Pancreas (tissue), 10 donors: Measurements from ENCODE around the gene CCDC187. TPM values are rescaled to one million over a fixed set of nuclear protein-coding genes. Genes with fewer than 3 reads are reported as not detected.
A peak's percentile ranks its signal among the peaks of the same experiment; 100 is the strongest.

Experiments used
- ATAC-seq, 4 donors: fragments of 200-7000 bp; cut with Tn5 transposase; one replicate each; pipeline versions ENCODE4 v1.8.0 to v1.9.1; 2020; ENCODE audit warnings: mild to moderate bottlenecking in 4 of 4, moderate library complexity in 4 of 4
- DNase-seq, 6 donors: peaks; one replicate each; pipeline ENCODE4 v3.0.0-alpha.2; 2020
- FAIRE-seq: peaks from 2 replicates; lab custom pipeline; 2012; peaks lifted over from hg19 to GRCh38; lab: Jason Lieb, UNC
- H3K27ac ChIP-seq, 4 donors: fragments of 200-600 bp; sonication (generic); 1 replicate in 3 of 4; 2 replicates in 1 of 4; pipeline versions ENCODE4 v1.5.0 to v1.8.0; 2020
- H3K27me3 ChIP-seq, 4 donors: fragments of 200-600 bp; one replicate each; pipeline ENCODE4 v1.8.0; 2021
- H3K36me3 ChIP-seq, 3 donors: fragments of 200-600 bp; sonication (generic) in 1 of 3; one replicate each; pipeline versions ENCODE4 v1.5.0 to v1.8.0; 2020 to 2021
- H3K4me1 ChIP-seq, 3 donors: fragments of 200-600 bp; one replicate each; pipeline ENCODE4 v1.8.0; 2021
- H3K4me3 ChIP-seq, 4 donors: fragments of 200-600 bp; sonication (generic) in 2 of 4; one replicate each; pipeline versions ENCODE4 v1.5.0 to v1.8.0; 2020 to 2021
- H3K9me3 ChIP-seq, 4 donors: fragments of 200-600 bp; one replicate each; pipeline ENCODE4 v1.8.0; 2021
- CTCF ChIP-seq, 4 donors: fragments of 200-600 bp; sonication (generic) in 3 of 4; IDR thresholded peaks; one replicate each; pipeline versions ENCODE4 v1.5.0 to v1.8.0; 2021; ENCODE audit warnings: antibody characterized with exemption in 4 of 4
- whole genome bisulfite sequencing, 2 donors: extraction: QIAGEN DNeasy Blood & Tissue Kit; methylation state at CpG; one replicate each; pipeline ENCODE4 v1.1.7; 2013; 5-methylcytosine and 5-hydroxymethylcytosine counted together
- intact Hi-C, 3 donors: fragments of 100-400 bp; cut with DNase I; formaldehyde crosslinking; loops; one replicate each; pipeline versions ENCODE4 v1.11.1 to v1.14.2; 2022
- polyA plus RNA-seq, 2 donors: library from polyadenylated mRNA; stranded (reverse); fragments of 200-250 nt; gene quantifications; one replicate each; pipeline ENCODE4 v1.2.3, GENCODE V29; 2013
- total RNA-seq, 6 donors: library from RNA; stranded (reverse); fragmentation: NEBNext Ultra II Directional in 4 of 6; extraction: Animal tissue kit (Norgen Biotek cat#: 25700) in 4 of 6; gene quantifications; one replicate each; pipeline versions ENCODE4 v1.2.1 to v1.2.4, GENCODE V29; 2021 to 2023
- donor health status: healthy with polysubstance abuse.
- donor health status: DM: no; HTN: no; CAD: no; lungs with moderate emphysema.
- donor health status: DM: no; HTN: no; CAD: no.
- donor health status: control.
- donor health status: control.
- donor health status: Bipolar disorder and iron deficiency.
- donor health status: DM: yes; HTN: yes; CAD: no.
- donor health status: DM: no; HTN: no; CAD: no.
- donor health status: DM: no; HTN: no; CAD: no.
- donor health status: DM: yes; HTN: yes; CAD: no.

Gene CCDC187
- total and polyA plus RNA-seq, 8 donors, result 0.14 to 2.6 (median 0.43) TPM

DNA sequence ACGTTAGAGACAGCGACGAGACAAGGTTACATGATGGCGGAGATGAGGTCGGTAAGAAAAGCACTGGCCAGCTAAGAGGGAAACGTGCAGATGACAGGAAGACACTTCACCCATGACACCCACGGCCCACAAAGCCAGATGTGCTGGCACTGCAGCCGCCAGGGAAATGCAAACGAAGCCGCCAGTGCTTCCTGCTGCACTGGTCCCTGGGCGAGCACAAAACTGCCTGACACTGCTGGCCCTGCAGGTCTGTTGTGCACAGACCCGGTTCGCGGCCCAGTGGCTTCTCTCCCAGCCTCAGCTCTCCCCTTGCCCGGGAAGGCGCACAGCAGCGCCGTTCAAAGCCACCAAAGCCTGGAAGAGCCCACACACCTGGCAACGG, 78.5 kb downstream of the CCDC187 start:
- Histone ChIP-seq H3K9me3 (no peaks in the 10 kb centered on the region), H3K4me1 (no peaks in the 10 kb centered on the region), H3K27ac (no peak overlapping the region), H3K4me3 (no peak overlapping the region), H3K36me3 (peaks cover 0 to 14% (median 0%) of the 10 kb centered on the region in 3 donors), H3K27me3 (no peaks in the 10 kb centered on the region)
- DNase-seq (peak in 2 of 6 donors; percentile 16 to 39), FAIRE-seq (no peak), ATAC-seq (no peak)
- TF ChIP-seq CTCF (IDR thresholded peaks at IDR 0.05), result no peak
- WGBS, 2 donors, result 84 to 88% methylated on average over 19 of the region's 19 CpGs
- intact Hi-C loops, result no loop called here

- DNase-seq, result peak in 2 of 6 donors; percentile 20 to 45
Observed at GRCh38 chr9:136223871-136224640, 79.8 kb downstream of the CCDC187 start.

DNA sequence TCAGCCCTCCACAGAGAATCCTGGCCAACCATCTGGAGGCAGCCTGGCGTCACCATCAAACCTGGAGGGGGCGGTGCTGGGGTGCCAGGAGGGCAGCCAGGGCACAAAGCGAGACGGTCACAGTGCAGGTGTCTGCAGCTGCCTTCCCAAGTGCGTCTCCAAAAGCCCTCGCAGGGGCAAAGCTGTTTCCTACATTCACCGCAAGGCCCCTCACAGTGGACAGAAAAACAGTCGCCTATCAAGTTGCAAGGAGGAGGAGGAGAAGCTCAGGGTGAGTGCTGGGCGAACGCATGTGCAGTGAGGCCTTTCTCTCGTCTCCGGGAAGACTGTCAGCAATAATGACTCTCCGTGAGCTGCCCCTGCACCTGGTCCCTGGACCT, 81.0 kb downstream of the CCDC187 start:
- Histone ChIP-seq H3K4me3 (no peak overlapping the region), H3K9me3 (no peaks in the 10 kb centered on the region), H3K4me1 (no peaks in the 10 kb centered on the region), H3K27me3 (no peaks in the 10 kb centered on the region), H3K27ac (no peak overlapping the region), H3K36me3 (peaks cover 0 to 23% (median 6%) of the 10 kb centered on the region in 3 donors)
- ATAC-seq, result no peak
- intact Hi-C loops, result no loop called here
- no peak for FAIRE-seq
- DNase-seq, result no peak
- WGBS, 2 donors, result 92 to 94% methylated on average over 13 of the region's 13 CpGs
- TF ChIP-seq CTCF (IDR thresholded peaks at IDR 0.05), result no peak

More at GRCh38 chr9:136223871-136224640, 79.8 kb downstream of the CCDC187 start:
- no peak overlapping the region for H3K4me3 ChIP-seq
- FAIRE-seq, result no peak
- H3K27me3 ChIP-seq, result no peaks in the 10 kb centered on the region
- 92 to 94% methylated on average over 30 of the region's 30 CpGs for WGBS, 2 donors
- no peak for TF ChIP-seq CTCF (IDR thresholded peaks at IDR 0.05)
- no peak overlapping the region for H3K27ac ChIP-seq
- H3K4me1 ChIP-seq, result no peaks in the 10 kb centered on the region
- H3K36me3 ChIP-seq, result peaks cover 0 to 14% (median 0%) of the 10 kb centered on the region in 3 donors
- ATAC-seq, result no peak
- intact Hi-C loops, result no loop called here
- H3K9me3 ChIP-seq, result no peaks in the 10 kb centered on the region

DNA sequence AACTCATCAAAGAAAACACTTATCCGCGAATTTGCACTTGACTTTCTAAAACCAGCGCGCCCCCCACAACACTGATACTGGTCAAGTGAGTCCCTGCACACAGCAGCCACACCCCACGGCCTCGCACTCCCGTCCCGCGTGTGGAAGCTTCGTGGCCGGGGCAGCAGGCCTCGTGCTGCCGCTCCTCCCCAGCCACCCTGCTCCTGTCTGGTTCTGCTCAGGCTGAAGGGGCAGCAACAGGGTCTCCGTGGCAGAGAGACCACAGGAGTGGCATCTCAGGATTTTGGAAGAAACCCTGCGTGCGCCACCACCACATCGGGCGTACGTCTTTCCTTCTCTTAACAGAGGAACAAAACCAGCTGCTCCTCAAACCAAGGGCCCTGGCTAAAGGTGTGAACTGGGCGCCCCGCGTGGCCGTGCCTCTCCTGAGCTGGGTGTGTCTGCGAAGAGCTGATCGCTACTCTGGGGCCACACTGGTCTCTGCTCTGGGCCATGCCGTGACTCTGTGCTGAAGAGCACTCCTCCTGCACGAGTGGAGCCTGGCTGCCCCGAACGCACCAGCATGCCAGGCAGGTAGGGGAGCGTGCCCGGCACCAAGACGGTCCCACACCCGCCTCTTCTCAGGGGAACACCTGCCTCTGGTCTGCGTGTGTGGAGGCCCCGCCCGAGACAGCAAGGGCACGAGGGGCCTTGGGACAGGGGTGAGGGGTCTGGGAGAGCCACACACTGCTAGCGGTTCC, 81.6 kb downstream of the CCDC187 start:
- no peak for FAIRE-seq
- H3K36me3 ChIP-seq, result peaks cover 0 to 26% (median 6%) of the 10 kb centered on the region in 3 donors
- WGBS, 2 donors, result 94 to 96% methylated on average over 38 of the region's 38 CpGs

More for the DNA sequence above, 81.6 kb downstream of the CCDC187 start:
- ATAC-seq, result no peak
- Histone ChIP-seq H3K4me3 (no peak overlapping the region), H3K27me3 (no peaks in the 10 kb centered on the region), H3K4me1 (no peaks in the 10 kb centered on the region), H3K9me3 (no peaks in the 10 kb centered on the region), H3K27ac (no peak overlapping the region)
- peak in 2 of 6 donors; percentile 10 to 52 for DNase-seq
- TF ChIP-seq CTCF (IDR thresholded peaks at IDR 0.05), result no peak
- intact Hi-C loops, result no loop called here
